ENCODE results near the gene DMXL1.
"Not testable (repeated sequence)": the region's sequence is repeated elsewhere in the genome, so short reads cannot be mapped to it uniquely, and the experiment has no call there.

DMXL1 gene

GRCh38 chr5:119135743-119136142 lies 64.9 kb downstream of the DMXL1 start:
- DNase-seq, result not testable (repeated sequence)

DNA sequence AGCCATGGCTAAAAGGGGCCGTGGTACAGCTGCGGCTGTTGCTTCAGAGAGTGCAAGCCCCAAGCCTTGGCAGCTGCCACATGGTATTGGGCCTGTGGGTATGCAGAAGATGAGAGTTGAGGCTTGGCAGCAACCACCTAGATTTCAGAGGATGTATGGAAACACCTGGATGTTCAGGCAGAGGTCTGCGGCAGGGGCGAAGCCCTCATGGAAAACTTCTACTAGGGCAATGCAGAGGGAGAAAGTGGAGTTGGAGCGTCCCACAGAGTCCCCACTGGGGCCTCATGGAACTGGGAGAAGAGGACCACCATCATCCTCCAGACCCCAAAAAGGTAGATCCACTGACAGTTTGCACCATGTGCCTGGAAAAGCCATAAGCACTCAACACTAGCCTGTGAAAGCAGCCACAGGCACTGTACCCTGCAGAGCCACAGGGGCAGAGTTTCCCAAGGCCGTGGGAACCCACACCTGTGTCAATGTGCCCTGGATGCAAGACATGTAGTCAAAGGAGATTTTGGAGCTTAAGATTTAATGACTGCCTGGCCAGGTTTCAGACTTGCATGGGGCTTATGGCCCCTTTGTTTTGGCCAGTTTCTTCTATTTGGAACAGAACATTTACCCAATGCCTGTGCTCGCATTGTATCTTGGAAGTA lies 65.9 kb downstream of the DMXL1 start:
- no peak for DNase-seq

- DNase-seq, result no peak
Measured at GRCh38 chr5:119153629-119154028, 82.7 kb downstream of the DMXL1 start.

DNA sequence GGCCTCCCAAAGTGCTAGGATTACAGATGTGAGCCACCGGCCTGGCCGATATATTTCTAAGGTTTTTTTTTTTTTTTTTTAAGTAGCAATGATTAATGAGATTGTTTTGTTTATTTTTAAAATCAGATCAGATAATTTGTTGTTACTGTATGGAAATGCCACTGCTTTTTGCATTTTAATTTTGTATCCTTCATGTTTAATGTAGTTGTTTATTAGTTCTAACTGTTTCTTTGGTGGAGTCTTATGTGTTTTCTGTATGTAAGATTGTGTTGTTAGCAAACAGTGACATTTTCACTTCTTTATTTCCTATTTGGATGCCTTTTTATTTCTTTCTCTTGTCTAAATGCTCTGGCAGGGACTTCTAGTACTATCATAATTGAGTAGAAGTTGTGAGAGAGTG lies 87.3 kb downstream of the DMXL1 start:
- no peak for DNase-seq

- no peak for DNase-seq
Measured at GRCh38 chr5:119161430-119161829, 90.5 kb downstream of the DMXL1 start.

DNA sequence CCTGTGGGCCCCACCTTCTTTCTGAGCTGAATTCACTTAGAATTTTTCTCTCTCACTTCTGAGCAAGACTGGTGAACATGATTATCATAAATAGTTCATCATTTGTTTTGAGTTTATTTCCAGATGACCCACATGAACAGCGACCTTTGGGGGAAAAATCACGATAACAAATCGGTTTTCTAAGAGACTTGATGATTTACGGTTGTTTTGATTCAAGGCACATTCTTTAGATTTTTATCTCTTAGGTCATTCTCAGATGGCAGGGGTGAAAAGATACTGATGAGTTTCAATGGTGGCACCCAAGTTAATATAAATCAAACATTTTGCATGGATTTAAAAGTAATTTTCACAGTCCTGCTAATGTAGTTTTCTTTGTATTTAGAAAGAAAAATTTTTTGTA lies 95.1 kb downstream of the DMXL1 start:
- no peak for DNase-seq

DNA sequence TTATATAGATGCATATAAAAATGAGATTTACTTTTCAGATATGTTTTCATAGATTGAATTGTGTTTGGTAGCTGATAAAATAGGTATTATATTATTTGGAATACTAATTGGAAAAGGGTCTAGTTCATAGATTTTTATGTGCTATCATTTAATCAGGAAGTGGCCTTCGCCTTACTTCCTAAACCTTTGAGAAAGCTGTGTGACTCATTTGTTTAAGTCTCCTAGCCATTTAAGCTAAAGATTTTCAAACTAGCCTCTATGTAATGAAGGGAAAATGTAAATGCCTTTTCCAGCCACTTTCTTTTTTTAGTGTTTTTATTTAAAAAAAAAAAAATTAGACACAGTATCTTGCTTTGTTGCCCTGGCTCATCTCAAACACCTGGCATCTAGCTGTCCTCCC lies 97.5 kb downstream of the DMXL1 start:
- DNase-seq, result no peak

- no peak for DNase-seq
Measured at GRCh38 chr5:119171686-119172085, 100.8 kb downstream of the DMXL1 start.

DNA sequence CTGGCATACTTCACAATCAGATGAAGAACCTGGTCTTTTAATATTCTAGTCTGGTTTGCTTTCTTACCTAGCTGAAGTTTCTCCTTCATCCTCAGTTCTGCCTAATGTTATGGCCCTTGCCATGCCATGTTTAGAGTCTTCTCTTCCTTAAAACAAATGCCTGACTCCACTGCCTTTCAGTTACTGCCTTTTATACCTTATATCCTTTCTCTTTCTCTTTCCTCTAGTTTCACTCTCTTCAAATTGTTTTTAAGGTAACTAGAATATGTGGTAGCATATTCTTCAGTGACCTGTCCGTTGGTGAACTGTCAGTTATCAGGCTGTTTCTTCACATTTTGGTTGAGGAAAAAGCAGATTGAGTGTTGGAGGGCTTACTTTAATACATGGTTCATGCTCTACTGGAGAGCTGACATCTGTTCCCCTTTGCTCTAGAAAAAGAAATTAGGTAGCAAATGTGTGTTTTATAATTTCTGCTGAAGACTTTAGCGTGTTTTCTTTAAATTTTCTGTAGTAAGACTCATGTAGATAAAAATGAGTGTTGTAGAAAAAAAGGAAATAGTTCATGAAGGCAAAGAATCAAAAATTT lies 103.8 kb downstream of the DMXL1 start:
- DNase-seq, result no peak

GRCh38 chr5:119176785-119177184 lies 105.9 kb downstream of the DMXL1 start:
- DNase-seq, result no peak

DNA sequence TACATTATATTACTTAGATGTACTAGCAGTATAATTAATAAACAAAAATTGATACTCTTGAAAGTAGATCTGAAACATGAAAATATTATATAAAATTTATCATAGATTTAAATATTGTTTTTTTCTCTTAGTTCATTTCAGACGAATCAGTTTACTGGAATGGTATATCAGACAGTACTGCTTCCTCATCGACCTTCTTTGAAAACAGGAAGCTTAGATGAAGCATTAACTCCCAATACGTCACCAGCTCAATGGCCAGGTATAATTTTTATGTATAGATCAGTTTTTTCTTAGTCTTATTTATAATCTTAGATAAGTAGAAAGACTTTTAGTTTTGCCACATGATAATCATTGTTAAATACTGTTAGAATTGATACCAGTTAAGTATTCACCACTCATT lies 106.3 kb downstream of the DMXL1 start:
- no peak for DNase-seq

DNA sequence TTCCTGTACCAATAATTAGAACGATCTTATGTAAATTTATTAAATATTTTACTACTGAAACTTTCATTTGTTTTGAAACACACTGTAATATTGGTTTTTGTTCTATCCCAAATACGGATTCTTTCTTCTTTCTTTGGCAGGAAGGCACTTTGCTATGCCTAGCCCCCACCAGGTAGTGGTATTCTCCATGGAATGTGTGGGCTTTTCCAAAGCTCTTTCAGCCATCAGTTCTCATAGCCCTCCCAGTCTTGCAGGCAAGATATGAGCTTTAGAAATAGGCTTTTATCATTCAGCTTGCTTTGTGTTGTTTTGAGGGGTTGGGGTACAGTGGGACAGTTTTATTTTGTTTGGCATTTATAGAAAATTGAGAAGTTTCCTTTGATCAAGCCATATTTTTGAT lies 107.5 kb downstream of the DMXL1 start:
- DNase-seq, result no peak

DNA sequence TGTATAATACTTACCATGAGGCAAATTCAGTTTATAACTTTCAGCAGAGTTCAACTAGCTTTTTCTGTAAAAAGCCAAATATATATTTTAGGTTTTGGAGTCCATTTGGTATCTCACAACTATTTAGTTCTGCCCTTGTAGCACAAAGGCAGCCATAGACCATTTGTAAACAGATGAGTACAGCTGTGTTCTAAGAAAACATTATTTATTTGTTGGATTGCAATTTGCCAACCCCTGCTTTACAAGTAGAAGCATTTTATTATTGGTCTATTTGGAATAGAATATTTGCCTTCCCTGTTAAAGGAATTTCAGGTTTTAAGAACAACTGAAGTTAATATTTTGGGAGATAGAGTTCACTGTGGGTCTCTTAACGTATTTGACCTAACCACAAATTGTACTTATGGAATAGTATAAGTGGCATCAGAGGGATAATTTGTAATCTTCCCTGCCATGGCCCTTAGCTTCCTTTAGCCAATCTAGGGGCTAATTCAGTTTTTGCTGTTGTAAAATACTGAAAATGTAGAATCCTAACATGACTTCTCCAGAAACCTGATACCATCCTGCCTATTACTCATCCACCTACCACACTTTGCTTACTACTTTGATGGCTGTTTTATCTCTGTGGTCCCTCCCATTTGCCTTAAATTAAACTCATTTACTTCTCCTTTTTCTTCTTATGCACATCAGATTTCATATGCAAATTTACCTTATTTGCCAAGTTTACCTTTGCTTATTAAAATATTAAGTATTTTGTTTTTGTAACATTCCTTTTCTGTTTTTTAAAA lies 109.2 kb downstream of the DMXL1 start:
- no peak for DNase-seq

DNA sequence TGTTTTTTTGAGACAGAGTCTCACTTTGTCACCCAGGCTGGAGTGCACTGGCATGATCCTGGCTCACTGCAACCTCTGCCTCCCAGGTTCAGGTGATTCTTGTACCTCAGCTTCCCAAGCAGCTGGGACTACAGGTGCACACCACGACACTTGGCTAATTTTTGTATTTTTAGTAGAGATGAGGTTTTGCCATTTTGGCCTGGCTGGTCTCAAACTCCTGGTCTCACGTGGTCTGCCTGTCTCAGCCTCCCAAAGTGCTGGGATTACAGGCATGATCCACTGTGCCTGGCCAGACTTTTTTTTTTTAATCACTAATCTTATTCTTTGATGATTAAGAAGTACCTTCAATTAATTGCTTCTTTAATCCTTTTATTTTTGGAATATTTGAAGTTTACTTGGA lies 114.6 kb downstream of the DMXL1 start:
- DNase-seq, result not testable (repeated sequence)

- DNase-seq, result no peak
Measured at GRCh38 chr5:119187776-119188529, 117.1 kb downstream of the DMXL1 start.

DNA sequence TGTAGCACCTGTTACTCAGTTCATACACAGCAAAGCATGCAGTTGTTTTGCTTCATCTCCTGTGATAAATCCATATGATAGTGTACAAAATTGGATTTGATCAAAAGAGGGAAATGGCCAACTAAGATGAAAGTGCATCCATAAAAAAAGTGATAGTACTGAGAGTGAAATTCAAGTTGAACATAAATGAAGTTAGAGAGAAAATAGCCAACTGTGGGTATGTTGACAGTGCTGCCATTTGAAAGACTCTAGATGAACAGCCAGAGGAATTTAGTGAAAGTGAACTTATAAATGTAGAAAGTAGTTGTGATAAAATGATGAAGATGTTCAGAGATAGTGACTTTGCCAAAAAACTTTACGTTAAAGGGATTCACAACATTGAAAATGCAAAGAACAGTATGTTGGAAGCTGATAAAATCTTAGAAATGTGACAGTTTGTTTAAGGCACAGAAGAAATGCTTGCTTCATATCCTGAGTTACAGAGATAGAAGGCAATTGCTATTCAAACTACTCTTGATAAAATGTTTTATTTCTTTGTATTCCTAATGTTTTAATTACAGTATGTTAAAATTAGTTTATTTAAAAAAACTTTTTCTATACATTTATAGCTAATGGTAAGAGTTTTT lies 119.7 kb downstream of the DMXL1 start:
- no peak for DNase-seq

DNA sequence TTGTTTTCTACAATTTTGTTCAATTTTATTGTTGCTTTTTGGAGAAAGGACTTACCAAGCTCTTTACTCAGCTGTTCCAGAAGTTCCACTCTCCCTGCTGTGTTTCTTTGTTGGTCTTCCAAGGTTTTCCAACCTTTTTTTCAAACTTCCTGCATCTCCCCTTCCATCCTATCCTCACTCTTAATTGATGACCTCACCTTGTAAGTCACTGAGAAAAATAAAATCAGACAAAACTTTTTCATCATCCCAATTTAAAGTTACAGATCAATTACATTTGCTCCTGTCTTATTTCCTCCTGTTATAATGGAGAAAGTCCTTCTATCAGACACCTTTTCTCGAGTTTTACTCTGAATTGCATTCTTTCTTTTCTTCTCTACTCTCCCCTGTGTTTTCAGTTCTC lies 121.1 kb downstream of the DMXL1 start:
- DNase-seq, result no peak

GRCh38 chr5:119200795-119201194 lies 129.9 kb downstream of the DMXL1 start:
- DNase-seq, result no peak

- no peak for DNase-seq
Measured at GRCh38 chr5:119207105-119207504, 136.2 kb downstream of the DMXL1 start.

GRCh38 chr5:119212026-119212425 lies 141.1 kb downstream of the DMXL1 start:
- DNase-seq, result no peak

DNA sequence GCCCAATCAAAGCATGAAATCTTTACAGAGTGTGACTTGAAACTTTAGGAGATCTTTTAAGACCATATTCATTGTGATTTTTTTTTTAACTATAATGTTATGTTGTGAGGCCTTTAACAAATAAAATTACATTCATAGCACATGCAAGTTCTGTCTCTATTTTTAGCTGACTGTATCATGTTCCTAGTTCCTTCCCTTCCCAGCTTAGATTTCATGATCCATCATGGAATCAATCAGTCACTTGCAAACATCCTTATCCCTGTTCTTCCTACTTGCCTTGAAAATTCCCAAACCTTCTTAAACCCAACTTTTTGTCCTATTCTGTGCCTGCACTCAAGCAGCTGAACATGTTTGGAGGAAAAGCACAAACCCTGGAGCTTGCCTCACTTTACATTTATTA lies 141.8 kb downstream of the DMXL1 start:
- DNase-seq, result no peak

DNA sequence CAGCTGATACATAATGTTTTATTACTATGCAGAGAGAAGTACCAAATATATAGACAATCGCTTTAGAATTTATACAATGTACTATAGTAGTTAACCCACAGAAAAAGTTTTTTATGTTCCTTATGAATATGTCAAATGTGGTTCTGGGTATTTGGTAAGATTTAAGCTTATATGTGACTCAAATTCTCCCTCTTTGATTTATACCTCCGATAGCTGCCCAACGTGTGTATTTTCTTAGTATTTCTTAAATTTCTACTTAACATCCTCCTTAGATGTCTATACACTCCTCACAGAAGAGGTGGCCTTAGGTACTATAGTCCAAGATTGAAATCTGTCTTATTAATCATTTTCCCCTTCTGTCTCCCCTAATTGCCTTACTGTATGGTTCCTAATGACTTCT lies 146.3 kb downstream of the DMXL1 start:
- no peak for DNase-seq
